Trophoblast cell (in vitro differentiated cells and primary cell): Measurements from ENCODE around the gene PYHIN1.

Experiments used
- DNase-seq, 2 donors: peaks; one replicate each; pipeline ENCODE4 v3.0.0-alpha.2; 2016
- H2AFZ ChIP-seq: 2 replicates; pipeline ENCODE4 v1.6.1; 2013; ENCODE audit warnings: low read length, moderate library complexity, mild to moderate bottlenecking; ENCODE audit not compliant: insufficient read depth, poor library complexity
- H2AK5ac ChIP-seq: 2 replicates; pipeline ENCODE4 v1.6.1; 2013; ENCODE audit warnings: mild to moderate bottlenecking, low read length
- H2BK120ac ChIP-seq: 2 replicates; pipeline ENCODE4 v1.6.1; 2013; ENCODE audit warnings: low read length, mild to moderate bottlenecking, moderate library complexity; ENCODE audit not compliant: insufficient read depth, poor library complexity
- H2BK12ac ChIP-seq: 2 replicates; pipeline ENCODE4 v1.6.1; 2013; ENCODE audit warnings: mild to moderate bottlenecking, low read length, moderate library complexity
- H2BK5ac ChIP-seq: 2 replicates; pipeline ENCODE4 v1.6.1; 2013; ENCODE audit warnings: low read length, low read depth, moderate library complexity, mild to moderate bottlenecking; ENCODE audit not compliant: poor library complexity
- H3K14ac ChIP-seq: 2 replicates; pipeline ENCODE4 v1.6.1; 2013; ENCODE audit warnings: mild to moderate bottlenecking, low read length
- H3K18ac ChIP-seq: 2 replicates; pipeline ENCODE4 v1.6.1; 2013; ENCODE audit warnings: mild to moderate bottlenecking, low read length
- H3K23ac ChIP-seq: 2 replicates; pipeline ENCODE4 v1.6.1; 2013; ENCODE audit warnings: low read length
- H3K27ac ChIP-seq: 2 replicates; pipeline ENCODE4 v1.5.1; 2013; ENCODE audit warnings: low read depth, mild to moderate bottlenecking, inconsistent platforms, low read length, moderate library complexity
- H3K27me3 ChIP-seq: 2 replicates; pipeline ENCODE4 v1.6.1; 2013; ENCODE audit warnings: inconsistent platforms, mild to moderate bottlenecking, low read length, moderate library complexity; ENCODE audit not compliant: insufficient read depth
- H3K36me3 ChIP-seq, 2 experiments: 1 replicate in 1 of 2; 2 replicates in 1 of 2; pipeline ENCODE4 v1.6.1; 2013; ENCODE audit warnings: low read length in 2 of 2, mild to moderate bottlenecking in 2 of 2, moderate library complexity in 1 of 2; ENCODE audit not compliant: insufficient read depth in 2 of 2, control insufficient read depth in 1 of 2
- H3K4ac ChIP-seq: 2 replicates; pipeline ENCODE4 v1.6.1; 2013; ENCODE audit warnings: low read depth, mild to moderate bottlenecking, low read length, moderate library complexity
- H3K4me1 ChIP-seq, 2 experiments: 1 replicate in 1 of 2; 2 replicates in 1 of 2; pipeline ENCODE4 v1.6.1; 2013; ENCODE audit warnings: low read length in 2 of 2, mild to moderate bottlenecking in 2 of 2, moderate library complexity in 1 of 2; ENCODE audit not compliant: insufficient read depth in 2 of 2, control insufficient read depth in 1 of 2
- H3K4me2 ChIP-seq: 2 replicates; pipeline ENCODE4 v1.6.1; 2013; ENCODE audit warnings: inconsistent platforms, mild to moderate bottlenecking, low read length, moderate library complexity
- H3K4me3 ChIP-seq: 2 replicates; pipeline ENCODE4 v1.5.1; 2013; ENCODE audit warnings: mild to moderate bottlenecking, low read depth, low read length, inconsistent platforms
- H3K79me1 ChIP-seq: one replicate; pipeline ENCODE4 v1.6.1; 2013; ENCODE audit warnings: low read length
- H3K79me2 ChIP-seq: 2 replicates; pipeline ENCODE4 v1.6.1; 2013; ENCODE audit warnings: low read length, mild to moderate bottlenecking; ENCODE audit not compliant: control insufficient read depth, insufficient read depth, poor library complexity
- H3K9ac ChIP-seq: 2 replicates; pipeline ENCODE4 v1.6.1; 2013; ENCODE audit warnings: mild to moderate bottlenecking, low read length
- H3K9me3 ChIP-seq: 2 replicates; pipeline ENCODE4 v1.6.1; 2013; ENCODE audit warnings: low read depth, mild to moderate bottlenecking, control low read depth, inconsistent platforms, low read length; ENCODE audit not compliant: insufficient read depth
- H4K12ac ChIP-seq: 2 replicates; pipeline ENCODE4 v1.6.1; 2013; ENCODE audit warnings: low read depth, mild to moderate bottlenecking, low read length, moderate library complexity
- H4K8ac ChIP-seq: 2 replicates; pipeline ENCODE4 v1.6.1; 2013; ENCODE audit warnings: low read depth, mild to moderate bottlenecking, low read length, moderate library complexity
- H4K91ac ChIP-seq: one replicate; pipeline ENCODE4 v1.6.1; 2013; ENCODE audit warnings: low read depth, mild to moderate bottlenecking, low read length, moderate library complexity
- WGBS: extraction: QIAGEN DNeasy Blood & Tissue Kit; methylation state at CpG from one replicate; pipeline ENCODE4 v1.1.7; 2013; ENCODE audit warnings: missing lambda C conversion rate; ENCODE audit not compliant: insufficient read length, insufficient coverage; ENCODE audit errors: extremely low coverage; 5-methylcytosine and 5-hydroxymethylcytosine counted together

The PYHIN1 gene

DNA sequence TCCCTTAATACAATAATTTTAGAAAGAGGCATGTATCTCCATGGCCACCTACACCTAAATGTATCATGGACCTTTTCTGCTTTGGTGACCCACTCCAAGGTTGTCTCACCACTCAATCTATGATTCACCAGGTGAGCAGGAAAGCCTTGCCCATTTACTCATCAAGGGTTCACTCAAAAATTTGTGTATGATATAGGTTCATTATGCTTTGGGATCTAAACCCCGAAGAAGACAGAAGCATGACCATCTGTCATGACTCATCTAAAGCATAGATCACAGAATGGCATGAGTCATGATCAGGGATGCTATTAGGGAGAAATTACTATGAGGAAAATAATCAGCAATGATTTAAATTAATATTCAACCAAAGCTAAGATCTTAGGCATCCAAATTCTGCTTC is 38.5 kb downstream of the PYHIN1 start:
- Histone ChIP-seq H3K9me3 (no peaks in the 10 kb centered on the region), H2AFZ (no peak overlapping the region), H3K79me1 (no peaks in the 10 kb centered on the region), H3K4me3 (no peak overlapping the region), H3K14ac (no peak overlapping the region), H3K4me2 (no peak overlapping the region), H3K9ac (no peak overlapping the region), H2AK5ac (no peak overlapping the region), H3K23ac (no peak overlapping the region), H2BK120ac (no peak overlapping the region), H3K4me1 (no peaks in the 10 kb centered on the region), H2BK12ac (no peak overlapping the region), H3K18ac (no peak overlapping the region), H3K79me2 (no peaks in the 10 kb centered on the region), H2BK5ac (no peak overlapping the region), H3K27me3 (no peaks in the 10 kb centered on the region), H3K27ac (no peak overlapping the region), H4K12ac (no peak overlapping the region), H3K4ac (no peak overlapping the region), H3K36me3 (no peaks in the 10 kb centered on the region), H4K8ac (no peak overlapping the region), H4K91ac (no peak overlapping the region)
- WGBS, result no CpG with 5 or more reads among the region's 1 CpG
- no peak for DNase-seq

DNA sequence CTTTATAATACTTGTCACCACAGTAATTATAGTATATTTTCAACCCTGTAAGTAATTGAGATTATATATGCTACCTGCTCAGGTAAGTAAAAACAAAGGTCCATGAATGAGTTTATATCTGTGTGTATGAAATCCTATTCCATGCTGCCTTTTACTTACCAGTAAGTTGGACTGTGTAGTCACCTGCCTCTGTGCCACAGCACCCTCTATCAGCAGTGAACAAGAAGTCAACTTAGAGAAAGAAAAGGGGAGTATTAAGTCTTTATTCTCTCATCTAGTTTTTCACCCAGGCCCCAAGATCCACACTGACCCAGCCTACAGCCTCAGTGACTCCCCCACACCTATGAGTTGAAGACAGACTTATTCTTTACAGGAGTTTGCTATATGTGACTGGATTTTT is 41.5 kb downstream of the PYHIN1 start:
- Histone ChIP-seq H3K18ac (no peak overlapping the region), H3K9me3 (no peaks in the 10 kb centered on the region), H3K4me1 (no peaks in the 10 kb centered on the region), H2AK5ac (no peak overlapping the region), H3K4ac (no peak overlapping the region), H3K27ac (no peak overlapping the region), H4K12ac (no peak overlapping the region), H3K27me3 (no peaks in the 10 kb centered on the region), H3K23ac (no peak overlapping the region), H3K9ac (no peak overlapping the region), H2BK5ac (no peak overlapping the region), H3K79me1 (no peaks in the 10 kb centered on the region), H2BK12ac (no peak overlapping the region), H3K79me2 (no peaks in the 10 kb centered on the region), H4K8ac (no peak overlapping the region), H3K4me3 (no peak overlapping the region), H3K14ac (no peak overlapping the region), H4K91ac (no peak overlapping the region), H3K36me3 (no peaks in the 10 kb centered on the region), H3K4me2 (no peak overlapping the region), H2BK120ac (no peak overlapping the region), H2AFZ (no peak overlapping the region)
- no peak for DNase-seq

DNA sequence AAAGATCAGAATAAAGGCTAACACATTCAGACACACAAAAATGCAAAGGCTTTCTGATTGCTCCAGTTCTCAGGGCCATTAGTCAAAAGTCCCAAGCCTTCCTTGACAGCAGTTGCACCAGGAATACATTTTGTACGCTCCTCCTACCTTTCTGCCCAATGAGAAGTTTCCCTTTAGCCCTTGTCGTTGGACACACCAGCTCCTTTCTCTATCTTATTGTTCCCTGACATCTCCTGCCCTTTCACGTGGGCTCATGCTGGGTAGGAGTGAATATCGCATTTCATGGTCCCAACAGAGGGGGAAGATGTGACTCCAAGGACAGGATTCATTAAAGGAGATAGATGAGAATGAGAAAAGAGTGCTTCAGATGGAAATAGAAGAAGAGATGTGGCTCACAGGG is 44.9 kb downstream of the PYHIN1 start:
- WGBS, result no CpG with 5 or more reads among the region's 4 CpGs
- Histone ChIP-seq H3K79me1 (no peaks in the 10 kb centered on the region), H4K12ac (no peak overlapping the region), H2BK120ac (no peak overlapping the region), H3K23ac (no peak overlapping the region), H2BK5ac (no peak overlapping the region), H3K4me2 (no peak overlapping the region), H3K14ac (no peak overlapping the region), H3K9ac (no peak overlapping the region), H4K8ac (no peak overlapping the region), H3K4ac (no peak overlapping the region), H3K36me3 (no peaks in the 10 kb centered on the region), H3K4me1 (no peaks in the 10 kb centered on the region), H2AK5ac (no peak overlapping the region), H3K9me3 (no peaks in the 10 kb centered on the region), H3K27me3 (no peaks in the 10 kb centered on the region), H4K91ac (no peak overlapping the region), H3K27ac (no peak overlapping the region), H2BK12ac (no peak overlapping the region), H2AFZ (no peak overlapping the region), H3K79me2 (no peaks in the 10 kb centered on the region), H3K4me3 (no peak overlapping the region), H3K18ac (no peak overlapping the region)
- no peak for DNase-seq

DNA sequence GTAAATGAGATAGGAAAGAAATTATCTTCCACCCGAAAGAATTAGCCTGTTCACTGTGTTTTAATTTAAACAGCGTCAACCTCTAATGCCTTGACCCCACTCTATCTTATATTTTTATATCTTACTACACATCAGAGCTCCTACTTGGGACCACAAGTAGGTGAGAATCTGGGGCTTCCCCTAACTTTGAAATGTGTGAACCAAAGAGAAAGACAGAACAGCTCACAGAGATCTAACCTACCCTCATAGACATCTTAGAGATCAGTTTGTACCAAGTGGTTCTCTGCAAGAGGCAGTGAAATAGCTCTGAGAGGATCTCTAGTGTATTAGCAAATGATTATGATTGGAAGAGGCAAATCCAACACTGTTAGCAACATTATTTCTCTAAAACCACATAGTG is 47.4 kb downstream of the PYHIN1 start:
- Histone ChIP-seq H2BK5ac (no peak overlapping the region), H3K14ac (no peak overlapping the region), H4K8ac (no peak overlapping the region), H3K27me3 (no peaks in the 10 kb centered on the region), H3K79me1 (no peaks in the 10 kb centered on the region), H3K79me2 (no peaks in the 10 kb centered on the region), H2BK12ac (no peak overlapping the region), H3K4me1 (no peaks in the 10 kb centered on the region), H3K36me3 (no peaks in the 10 kb centered on the region), H2AK5ac (no peak overlapping the region), H4K91ac (no peak overlapping the region), H3K4me3 (no peak overlapping the region), H3K4me2 (no peak overlapping the region), H3K9me3 (no peaks in the 10 kb centered on the region), H4K12ac (no peak overlapping the region), H3K27ac (no peak overlapping the region), H2BK120ac (no peak overlapping the region), H3K23ac (no peak overlapping the region), H3K9ac (no peak overlapping the region), H2AFZ (no peak overlapping the region), H3K4ac (no peak overlapping the region), H3K18ac (no peak overlapping the region)
- no peak for DNase-seq
- no CpG with 5 or more reads among the region's 2 CpGs for WGBS

DNA sequence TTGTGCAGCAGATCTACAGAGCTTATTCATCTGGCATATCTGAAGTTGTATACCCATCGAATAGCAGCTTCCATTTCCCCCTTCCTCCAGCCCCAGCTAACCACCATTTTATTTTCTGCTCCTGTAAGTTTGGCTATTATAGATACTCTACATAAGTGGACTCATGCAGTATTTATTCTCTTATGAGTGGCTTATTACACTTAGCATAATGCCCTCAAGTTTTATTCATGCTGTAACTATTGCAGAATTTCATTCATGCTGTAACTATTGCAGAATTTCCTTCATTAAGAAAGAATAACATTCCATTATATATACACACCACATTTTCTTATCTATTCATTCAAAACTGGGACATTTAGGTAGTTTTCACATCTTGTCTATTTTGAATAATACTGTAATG is 47.9 kb downstream of the PYHIN1 start:
- no peak overlapping the region for H3K4ac ChIP-seq
- H3K79me1 ChIP-seq, result no peaks in the 10 kb centered on the region
- no peak overlapping the region for H2BK5ac ChIP-seq
- no peaks in the 10 kb centered on the region for H3K9me3 ChIP-seq
- H3K14ac ChIP-seq, result no peak overlapping the region
- no peak overlapping the region for H4K12ac ChIP-seq
- no peaks in the 10 kb centered on the region for H3K79me2 ChIP-seq
- no peaks in the 10 kb centered on the region for H3K27me3 ChIP-seq
- H2AFZ ChIP-seq, result no peak overlapping the region
- H3K23ac ChIP-seq, result no peak overlapping the region
- no peaks in the 10 kb centered on the region for H3K4me1 ChIP-seq
- no peak for DNase-seq
- H3K36me3 ChIP-seq, result no peaks in the 10 kb centered on the region
- no peak overlapping the region for H2BK120ac ChIP-seq
- no peak overlapping the region for H3K27ac ChIP-seq
- H4K91ac ChIP-seq, result no peak overlapping the region
- H2AK5ac ChIP-seq, result no peak overlapping the region
- no peak overlapping the region for H4K8ac ChIP-seq
- no peak overlapping the region for H2BK12ac ChIP-seq
- no CpG with 5 or more reads among the region's 1 CpG for WGBS
- H3K18ac ChIP-seq, result no peak overlapping the region
- no peak overlapping the region for H3K4me2 ChIP-seq
- H3K4me3 ChIP-seq, result no peak overlapping the region
- H3K9ac ChIP-seq, result no peak overlapping the region
